ENCODE data around the gene CCT8.

GRCh38 chr21:29073222-29074006, at the start of gene CCT8:
- TF ChIP-seq CTCF (IDR thresholded peaks at IDR 0.05): no peak
- TF ChIP-seq EP300 (IDR thresholded peaks at IDR 0.05): no peak
